Endothelial cell of umbilical vein (primary cell): ENCODE measurements around the gene PDE4B. TPM values are rescaled to one million over a fixed set of nuclear protein-coding genes. Genes with fewer than 3 reads are reported as not detected.
A peak's percentile ranks its signal among the peaks of the same experiment; 100 is the strongest.

Experiments
- BruUV-seq: library from RNA; stranded (reverse); fragments of 400-500 nt; replicated peaks from 2 replicates; lab custom pipeline; 2021; lab: Mats Ljungman, UMichigan
- CTCF ChIA-PET: fragments of 300-600, 350-600 bp; sonication (Branson Sonifier 250); formaldehyde crosslinking; loops from one replicate; lab custom pipeline; 2021; ENCODE audit warnings: antibody characterized with exemption, inconsistent platforms; lab: Charles Lee
- POLR2A ChIA-PET: fragments of 300-600, 350-600 bp; sonication (Branson Sonifier 250); formaldehyde crosslinking; loops from one replicate; lab custom pipeline; 2021; ENCODE audit warnings: antibody characterized with exemption, inconsistent platforms; lab: Charles Lee
- DNase-seq: peaks from one replicate; pipeline ENCODE4 v3.0.0-alpha.2; 2011; ENCODE audit warnings: low read depth, low spot score
- FAIRE-seq: peaks from 2 replicates; lab custom pipeline; 2011; peaks lifted over from hg19 to GRCh38; lab: Jason Lieb, UNC
- H2AFZ ChIP-seq: 2 replicates; pipeline ENCODE4 v1.6.0; 2012; ENCODE audit warnings: low read depth, low read length, control low read depth, inconsistent platforms
- H3K27ac ChIP-seq: 2 replicates; pipeline ENCODE4 v1.5.1; 2011; ENCODE audit warnings: low read depth, mild to moderate bottlenecking, control low read depth, low read length, moderate library complexity; ENCODE audit not compliant: insufficient read depth
- H3K27me3 ChIP-seq, 2 experiments: 2 replicates each; pipeline versions ENCODE4 v1.6.0 to v1.6.1; 2011; ENCODE audit warnings: low read length in 2 of 2, mixed read lengths in 1 of 2; ENCODE audit not compliant: control insufficient read depth in 2 of 2, insufficient read depth in 2 of 2
- H3K36me3 ChIP-seq, 2 experiments: 2 replicates in 1 of 2; 3 replicates in 1 of 2; pipeline ENCODE4 v1.5.1; 2011; ENCODE audit warnings: low read length in 2 of 2, mild to moderate bottlenecking in 1 of 2, moderate library complexity in 1 of 2; ENCODE audit not compliant: control insufficient read depth in 2 of 2, insufficient read depth in 2 of 2; ENCODE audit errors: extremely low read depth in 1 of 2
- H3K4me1 ChIP-seq: 3 replicates; pipeline ENCODE4 v1.5.1; 2011; ENCODE audit warnings: mild to moderate bottlenecking, low read length; ENCODE audit not compliant: control insufficient read depth, insufficient read depth; ENCODE audit errors: extremely low read depth
- H3K4me2 ChIP-seq: 2 replicates; pipeline ENCODE4 v1.6.1; 2011; ENCODE audit warnings: low read length, control low read depth, mixed read lengths; ENCODE audit not compliant: insufficient read depth
- H3K4me3 ChIP-seq, 3 experiments: fragments of 200-600 bp in 1 of 3; sonication (generic), shearing (Covaris generic) in 1 of 3; replicated peaks in 1 of 3; 2 replicates each; pipeline ENCODE4 v1.5.1; 2011 to 2016; ENCODE audit warnings: control low read depth in 3 of 3, low read length in 3 of 3, mild to moderate bottlenecking in 2 of 3, inconsistent platforms in 1 of 3, low read depth in 1 of 3, moderate library complexity in 1 of 3; ENCODE audit not compliant: insufficient read depth in 1 of 3
- H3K79me2 ChIP-seq: 2 replicates; pipeline ENCODE4 v1.6.0; 2012; ENCODE audit warnings: low read length, inconsistent platforms; ENCODE audit not compliant: control insufficient read depth, insufficient read depth
- H3K9ac ChIP-seq: replicated peaks from 2 replicates; pipeline ENCODE3; 2011; ENCODE audit warnings: low read length, control low read depth; ENCODE audit not compliant: insufficient read depth; ENCODE audit errors: extremely low read depth
- H3K9me1 ChIP-seq: replicated peaks from 3 replicates; pipeline ENCODE4 v1.6.0; 2011; ENCODE audit warnings: mild to moderate bottlenecking, low read length; ENCODE audit not compliant: control insufficient read depth, insufficient read depth; ENCODE audit errors: extremely low read depth
- H3K9me3 ChIP-seq: replicated peaks from 2 replicates; pipeline ENCODE4 v1.5.1; 2012; ENCODE audit warnings: low read length, inconsistent platforms; ENCODE audit not compliant: control insufficient read depth, insufficient read depth
- H4K20me1 ChIP-seq: replicated peaks from 2 replicates; pipeline ENCODE3; 2011; ENCODE audit warnings: mild to moderate bottlenecking, low read length; ENCODE audit not compliant: control insufficient read depth, insufficient read depth; ENCODE audit errors: extremely low read depth
- EZH2 ChIP-seq: IDR thresholded peaks from 2 replicates; pipeline ENCODE4 v1.6.1; 2012; ENCODE audit warnings: borderline replicate concordance, low read depth, mild to moderate bottlenecking, moderate library complexity, low read length, inconsistent platforms; ENCODE audit not compliant: severe bottlenecking
- FOS ChIP-seq: IDR thresholded peaks from 2 replicates; pipeline ENCODE4 v1.6.1; 2011; ENCODE audit warnings: mild to moderate bottlenecking, low read length, moderate library complexity, borderline replicate concordance; ENCODE audit not compliant: insufficient read depth
- GATA2 ChIP-seq: IDR thresholded peaks from 2 replicates; pipeline ENCODE4 v1.7.0; 2011; ENCODE audit warnings: low read depth, mild to moderate bottlenecking, moderate library complexity, mixed read lengths, low read length; ENCODE audit not compliant: insufficient read length, insufficient read depth
- JUN ChIP-seq: IDR thresholded peaks from 2 replicates; pipeline ENCODE4 v1.6.1; 2011; ENCODE audit warnings: borderline replicate concordance, low read depth; ENCODE audit not compliant: insufficient read length, insufficient read depth
- MYC ChIP-seq: IDR thresholded peaks from one replicate; pipeline ENCODE4 v1.6.1; 2011; ENCODE audit warnings: mild to moderate bottlenecking, low read depth, low read length
- POLR2A ChIP-seq: IDR thresholded peaks from 2 replicates; pipeline ENCODE4 v1.6.1; 2012; ENCODE audit warnings: low read depth, mild to moderate bottlenecking, control low read depth, low read length
- POLR2AphosphoS5 ChIP-seq: IDR thresholded peaks from 2 replicates; pipeline ENCODE4 v1.6.1; 2012; ENCODE audit warnings: low read depth, mild to moderate bottlenecking, control low read depth, low read length, moderate library complexity; ENCODE audit not compliant: insufficient read depth
- dilution Hi-C: fragments of 300-500 bp; cut with MboI; formaldehyde crosslinking; loops from one replicate; pipeline ENCODE4 v1.15.0; 2019; ENCODE audit warnings: low sequenced_read_pairs; ENCODE audit not compliant: extremely low pct_ligation_motif_present
- intact Hi-C: fragments of 100-400 bp; cut with micrococcal nuclease; formaldehyde crosslinking; loops from one replicate; pipeline ENCODE4 v1.10.0; 2022
- polyA plus RNA-seq, 4 experiments: library from polyadenylated mRNA; depleted of rRNA in 3 of 4; stranded (reverse) in 3 of 4; unstranded in 1 of 4; fragments of >200 nt; gene quantifications; 2 replicates each; pipeline versions ENCODE4 v1.2.1 to v1.2.3, GENCODE V29; 2011 to 2012; ENCODE audit warnings: missing spikeins in 1 of 4
- total RNA-seq: library from RNA; stranded (reverse); gene quantifications from 2 replicates; pipeline ENCODE4 v1.2.3, GENCODE V29; 2021
- TF ChIP-seq, protein P1 (sequence below), 2 donors: IDR thresholded peaks; 1 replicate in 1 of 2; 2 replicates in 1 of 2; pipeline ENCODE4 v1.5.1; 2011; ENCODE audit warnings: low read length in 2 of 2, mild to moderate bottlenecking in 2 of 2, moderate library complexity in 2 of 2, control low read depth in 1 of 2, inconsistent platforms in 1 of 2, low read depth in 1 of 2; ENCODE audit not compliant: insufficient read depth in 1 of 2; ENCODE audit errors: extremely low read depth in 1 of 2

Gene PDE4B
- total and polyA plus RNA-seq, 2 donors (not counting 3 experiments of a cell fraction or from before 2014, with no cell fraction given) = 63.5 to 69.8 TPM

DNA sequence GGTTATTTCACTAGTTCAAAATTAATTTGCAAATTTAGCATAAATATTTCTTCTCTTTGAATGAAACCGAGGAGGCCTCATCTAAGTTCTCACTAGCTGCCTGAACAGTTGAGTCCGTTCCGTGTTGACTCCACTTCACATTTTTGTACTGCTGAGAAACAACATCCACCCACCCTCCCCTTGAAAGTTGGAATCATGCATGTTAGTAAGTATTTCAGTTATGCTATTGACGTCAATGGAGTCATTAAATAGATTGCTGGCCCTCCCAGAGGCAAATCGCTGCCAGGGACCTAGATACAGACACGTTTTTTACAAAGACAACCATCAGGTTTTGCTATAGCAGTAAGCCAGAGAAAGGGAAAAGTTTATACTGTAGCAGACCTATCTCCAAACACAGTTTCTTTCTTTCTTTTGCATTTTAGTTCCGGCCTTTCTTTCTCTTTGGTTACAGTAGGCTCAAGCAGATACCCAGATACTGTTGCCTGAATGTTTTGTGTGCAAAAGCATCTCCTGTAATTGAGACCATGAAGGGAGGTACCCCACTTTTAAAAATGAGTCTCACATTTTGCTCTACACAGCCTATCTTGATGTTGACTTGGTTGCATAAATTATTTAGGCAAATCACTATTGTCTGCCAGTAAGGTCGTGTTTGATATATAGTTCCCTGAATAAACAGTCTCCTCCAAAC lies 478.7 kb downstream of the PDE4B start:
- Histone ChIP-seq H4K20me1 (no peaks in the 10 kb centered on the region), H3K9me3 (no peaks in the 10 kb centered on the region), H3K36me3 (no peaks in the 10 kb centered on the region), H3K4me3 (no peak overlapping the region), H3K9me1 (no peaks in the 10 kb centered on the region), H3K27ac (peak overlapping the region; percentile 71), H3K4me2 (peak overlapping the region; percentile 37), H2AFZ (peak overlapping the region; percentile 78), H3K4me1 (peaks cover 49% of the 10 kb centered on the region), H3K9ac (peak overlapping the region; percentile 57), H3K79me2 (no peaks in the 10 kb centered on the region), H3K27me3 (no peaks in the 10 kb centered on the region)
- dilution Hi-C loops (loop anchor here (25.0 kb wide), 1 partner anchor 191 kb away; no protein-coding TSS in a partner anchor), intact Hi-C loops (loop anchor here (1.0 kb wide), 4 partner anchors 60 to 100 kb away; no protein-coding TSS in a partner anchor)
- TF ChIP-seq JUN = peak; percentile 59
- TF ChIP-seq POLR2AphosphoS5 = peak; percentile 42
- TF ChIP-seq POLR2A = peak; percentile 73
- TF ChIP-seq, protein P1, sequence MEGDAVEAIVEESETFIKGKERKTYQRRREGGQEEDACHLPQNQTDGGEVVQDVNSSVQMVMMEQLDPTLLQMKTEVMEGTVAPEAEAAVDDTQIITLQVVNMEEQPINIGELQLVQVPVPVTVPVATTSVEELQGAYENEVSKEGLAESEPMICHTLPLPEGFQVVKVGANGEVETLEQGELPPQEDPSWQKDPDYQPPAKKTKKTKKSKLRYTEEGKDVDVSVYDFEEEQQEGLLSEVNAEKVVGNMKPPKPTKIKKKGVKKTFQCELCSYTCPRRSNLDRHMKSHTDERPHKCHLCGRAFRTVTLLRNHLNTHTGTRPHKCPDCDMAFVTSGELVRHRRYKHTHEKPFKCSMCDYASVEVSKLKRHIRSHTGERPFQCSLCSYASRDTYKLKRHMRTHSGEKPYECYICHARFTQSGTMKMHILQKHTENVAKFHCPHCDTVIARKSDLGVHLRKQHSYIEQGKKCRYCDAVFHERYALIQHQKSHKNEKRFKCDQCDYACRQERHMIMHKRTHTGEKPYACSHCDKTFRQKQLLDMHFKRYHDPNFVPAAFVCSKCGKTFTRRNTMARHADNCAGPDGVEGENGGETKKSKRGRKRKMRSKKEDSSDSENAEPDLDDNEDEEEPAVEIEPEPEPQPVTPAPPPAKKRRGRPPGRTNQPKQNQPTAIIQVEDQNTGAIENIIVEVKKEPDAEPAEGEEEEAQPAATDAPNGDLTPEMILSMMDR (IDR thresholded peaks at IDR 0.05; ENCODE audit: extremely low read depth in 1 of 2, insufficient read depth in 1 of 2, low read depth in 1 of 2, low read length in 2 of 2) = no peak
- TF ChIP-seq GATA2 = no peak
- TF ChIP-seq EZH2 = no peak
- TF ChIP-seq FOS = no peak
- no peak for TF ChIP-seq MYC
- FAIRE-seq = peak; percentile 65
- ChIA-PET POLR2A (interaction anchor here (2.6 kb wide), 1 partner anchor 61 kb away, joined by 13 read pairs; no protein-coding TSS in a partner anchor), CTCF (interaction anchor here (1.0 to 4.8 kb wide), 4 partner anchors 11 to 232 kb away, joined by 3 to 51 read pairs (median 5); no protein-coding TSS in a partner anchor)
- DNase-seq = peak; percentile 98
- BruUV-seq = TSS peak; percentile 20
